HL-60 (cell line): ENCODE results near the gene PLCE1.

Experiments
- CTCF ChIP-seq: IDR thresholded peaks from one replicate; pipeline ENCODE4 v1.5.1; 2011; ENCODE audit warnings: low read length, control low read depth, inconsistent platforms; ENCODE audit not compliant: insufficient read depth
- GABPA ChIP-seq: IDR thresholded peaks from 2 replicates; pipeline ENCODE4 v1.6.1; 2012; ENCODE audit warnings: low read depth
- POLR2AphosphoS5 ChIP-seq: IDR thresholded peaks from 2 replicates; pipeline ENCODE4 v1.6.1; 2012; ENCODE audit warnings: low read depth
- TF ChIP-seq, protein P1 (sequence below): IDR thresholded peaks from 2 replicates; pipeline ENCODE4 v1.6.1; 2012; ENCODE audit warnings: low read depth; ENCODE audit not compliant: insufficient replicate concordance

DNA sequence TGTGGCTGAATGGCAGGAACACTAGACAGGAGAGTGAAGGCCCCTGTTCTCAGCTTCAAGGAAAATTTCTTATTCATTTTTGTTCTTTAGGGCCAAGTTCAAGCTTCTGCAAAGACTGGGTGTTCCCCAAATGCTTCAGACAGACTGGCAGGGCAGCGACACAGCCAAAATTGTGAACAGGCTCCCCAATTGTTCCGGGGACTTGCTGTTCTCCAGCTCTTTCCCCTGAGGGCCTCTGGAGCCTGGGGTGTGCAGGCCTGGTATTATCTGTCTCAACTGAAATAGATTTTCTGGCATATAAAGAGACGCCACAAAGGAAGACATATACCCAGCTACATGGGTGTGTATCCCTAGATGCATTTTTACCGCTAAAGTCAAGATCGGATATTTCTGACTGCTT, 30.3 kb upstream of the PLCE1 start:
- no peak for TF ChIP-seq CTCF
- TF ChIP-seq, protein P1, sequence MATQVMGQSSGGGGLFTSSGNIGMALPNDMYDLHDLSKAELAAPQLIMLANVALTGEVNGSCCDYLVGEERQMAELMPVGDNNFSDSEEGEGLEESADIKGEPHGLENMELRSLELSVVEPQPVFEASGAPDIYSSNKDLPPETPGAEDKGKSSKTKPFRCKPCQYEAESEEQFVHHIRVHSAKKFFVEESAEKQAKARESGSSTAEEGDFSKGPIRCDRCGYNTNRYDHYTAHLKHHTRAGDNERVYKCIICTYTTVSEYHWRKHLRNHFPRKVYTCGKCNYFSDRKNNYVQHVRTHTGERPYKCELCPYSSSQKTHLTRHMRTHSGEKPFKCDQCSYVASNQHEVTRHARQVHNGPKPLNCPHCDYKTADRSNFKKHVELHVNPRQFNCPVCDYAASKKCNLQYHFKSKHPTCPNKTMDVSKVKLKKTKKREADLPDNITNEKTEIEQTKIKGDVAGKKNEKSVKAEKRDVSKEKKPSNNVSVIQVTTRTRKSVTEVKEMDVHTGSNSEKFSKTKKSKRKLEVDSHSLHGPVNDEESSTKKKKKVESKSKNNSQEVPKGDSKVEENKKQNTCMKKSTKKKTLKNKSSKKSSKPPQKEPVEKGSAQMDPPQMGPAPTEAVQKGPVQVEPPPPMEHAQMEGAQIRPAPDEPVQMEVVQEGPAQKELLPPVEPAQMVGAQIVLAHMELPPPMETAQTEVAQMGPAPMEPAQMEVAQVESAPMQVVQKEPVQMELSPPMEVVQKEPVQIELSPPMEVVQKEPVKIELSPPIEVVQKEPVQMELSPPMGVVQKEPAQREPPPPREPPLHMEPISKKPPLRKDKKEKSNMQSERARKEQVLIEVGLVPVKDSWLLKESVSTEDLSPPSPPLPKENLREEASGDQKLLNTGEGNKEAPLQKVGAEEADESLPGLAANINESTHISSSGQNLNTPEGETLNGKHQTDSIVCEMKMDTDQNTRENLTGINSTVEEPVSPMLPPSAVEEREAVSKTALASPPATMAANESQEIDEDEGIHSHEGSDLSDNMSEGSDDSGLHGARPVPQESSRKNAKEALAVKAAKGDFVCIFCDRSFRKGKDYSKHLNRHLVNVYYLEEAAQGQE: no peak
- TF ChIP-seq GABPA: no peak
- TF ChIP-seq POLR2AphosphoS5: no peak
